Kidney (tissue), 14 donors: ENCODE data around the gene LSM5. TPM values are rescaled to one million over a fixed set of nuclear protein-coding genes. Genes with fewer than 3 reads are reported as not detected.

Source experiments
- DNase-seq, 5 donors: peaks; one replicate each; pipeline ENCODE4 v3.0.0-alpha.2; 2013 to 2020
- FAIRE-seq: peaks from 2 replicates; lab custom pipeline; 2012; peaks lifted over from hg19 to GRCh38; lab: Jason Lieb, UNC
- H3K27ac ChIP-seq, 2 donors: one replicate each; pipeline ENCODE4 v1.7.0; 2013; ENCODE audit warnings: low read depth in 2 of 2, low read length in 2 of 2, inconsistent platforms in 1 of 2
- H3K27me3 ChIP-seq: one replicate; pipeline ENCODE4 v1.7.1; 2013; ENCODE audit warnings: low read length, inconsistent platforms; ENCODE audit not compliant: control insufficient read depth, insufficient read depth
- H3K36me3 ChIP-seq, 3 donors: one replicate each; pipeline versions ENCODE4 v1.7.0 to v1.7.1; 2013; ENCODE audit warnings: low read length in 3 of 3, control low read depth in 1 of 3, inconsistent platforms in 1 of 3; ENCODE audit not compliant: insufficient read depth in 3 of 3, control insufficient read depth in 2 of 3
- H3K4me1 ChIP-seq, 3 donors: one replicate each; pipeline versions ENCODE4 v1.7.0 to v1.7.1; 2013; ENCODE audit warnings: low read length in 3 of 3, inconsistent platforms in 1 of 3, low read depth in 1 of 3; ENCODE audit not compliant: control insufficient read depth in 2 of 3, insufficient read depth in 2 of 3
- H3K4me3 ChIP-seq, 3 donors: one replicate each; pipeline versions ENCODE4 v1.7.0 to v1.8.1; 2013; ENCODE audit warnings: low read length in 3 of 3, control low read depth in 1 of 3, inconsistent platforms in 1 of 3
- H3K9ac ChIP-seq, 3 donors: one replicate each; pipeline versions ENCODE4 v1.7.0 to v1.7.1; 2013; ENCODE audit warnings: low read length in 3 of 3, control low read depth in 1 of 3, inconsistent platforms in 1 of 3
- H3K9me3 ChIP-seq, 3 donors: one replicate each; pipeline versions ENCODE4 v1.7.0 to v1.7.1; 2013; ENCODE audit warnings: low read length in 3 of 3, control low read depth in 1 of 3, inconsistent platforms in 1 of 3; ENCODE audit not compliant: control insufficient read depth in 2 of 3, insufficient read depth in 1 of 3
- intact Hi-C: fragments of 100-400 bp; cut with DNase I; formaldehyde crosslinking; loops from one replicate; pipeline ENCODE4 v1.11.1; 2022
- polyA plus RNA-seq: library from polyadenylated mRNA; stranded (reverse); fragments of 350-450 nt; fragmentation: Illumina TruSeq; extraction: RNeasy Lipid Tissue Mini Kit (QIAGEN cat#74804); gene quantifications from one replicate; pipeline ENCODE4 v1.2.3, GENCODE V29; 2014; ENCODE audit warnings: low read depth, low replicate concordance; ENCODE audit not compliant: insufficient read depth
- total RNA-seq: library from RNA; stranded (reverse); fragmentation: NEBNext Ultra II Directional; extraction: Animal tissue kit (Norgen Biotek cat#: 25700); gene quantifications from one replicate; pipeline ENCODE4 v1.2.1, GENCODE V29; 2021
- TF ChIP-seq, protein P1 (sequence below): IDR thresholded peaks from 3 replicates; pipeline ENCODE4 v1.5.1; 2012; ENCODE audit warnings: mild to moderate bottlenecking, moderate library complexity, borderline replicate concordance; ENCODE audit not compliant: insufficient read depth; ENCODE audit errors: extremely low read depth
- donor health status: control.
- donor health status: control.
- donor health status: control.
- donor health status: control.
- donor health status: control.
- donor health status: DM: yes; HTN: yes; CAD: no.
- donor health status: Normal renal cell carcinoma (clear cell type).

LSM5 gene
- total and polyA plus RNA-seq, 2 donors from 2014 or later: 35.6 to 69.4 TPM

DNA sequence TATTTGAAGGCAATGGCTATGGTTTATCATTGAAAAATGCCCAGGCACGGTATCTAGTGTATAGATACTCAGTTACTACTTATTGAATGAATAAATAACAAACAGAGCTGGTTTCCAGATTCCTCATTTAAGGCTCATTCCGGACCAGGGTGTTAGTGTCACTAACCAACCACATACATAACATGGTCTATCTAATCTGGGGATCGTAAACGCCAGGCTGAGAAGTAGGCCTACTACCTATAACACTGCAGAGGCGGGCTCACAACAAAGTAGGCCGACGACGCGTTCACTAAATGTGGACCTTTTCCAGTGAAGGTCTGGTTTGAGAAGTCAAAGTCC lies 423 bp downstream of the LSM5 start:
- H3K9me3 ChIP-seq: no peaks in the 10 kb centered on the region
- FAIRE-seq: no peak
- no peaks in the 10 kb centered on the region for H3K27me3 ChIP-seq
- TF ChIP-seq, protein P1, sequence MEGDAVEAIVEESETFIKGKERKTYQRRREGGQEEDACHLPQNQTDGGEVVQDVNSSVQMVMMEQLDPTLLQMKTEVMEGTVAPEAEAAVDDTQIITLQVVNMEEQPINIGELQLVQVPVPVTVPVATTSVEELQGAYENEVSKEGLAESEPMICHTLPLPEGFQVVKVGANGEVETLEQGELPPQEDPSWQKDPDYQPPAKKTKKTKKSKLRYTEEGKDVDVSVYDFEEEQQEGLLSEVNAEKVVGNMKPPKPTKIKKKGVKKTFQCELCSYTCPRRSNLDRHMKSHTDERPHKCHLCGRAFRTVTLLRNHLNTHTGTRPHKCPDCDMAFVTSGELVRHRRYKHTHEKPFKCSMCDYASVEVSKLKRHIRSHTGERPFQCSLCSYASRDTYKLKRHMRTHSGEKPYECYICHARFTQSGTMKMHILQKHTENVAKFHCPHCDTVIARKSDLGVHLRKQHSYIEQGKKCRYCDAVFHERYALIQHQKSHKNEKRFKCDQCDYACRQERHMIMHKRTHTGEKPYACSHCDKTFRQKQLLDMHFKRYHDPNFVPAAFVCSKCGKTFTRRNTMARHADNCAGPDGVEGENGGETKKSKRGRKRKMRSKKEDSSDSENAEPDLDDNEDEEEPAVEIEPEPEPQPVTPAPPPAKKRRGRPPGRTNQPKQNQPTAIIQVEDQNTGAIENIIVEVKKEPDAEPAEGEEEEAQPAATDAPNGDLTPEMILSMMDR: no peak
- peak overlapping the region; percentile 91 to 96 (median 93) for H3K4me3 ChIP-seq
- intact Hi-C loops: no loop called here
- H3K4me1 ChIP-seq: peaks cover 0 to 13% (median 3%) of the 10 kb centered on the region in 3 donors
- H3K36me3 ChIP-seq: peaks cover 0 to 7% (median 0%) of the 10 kb centered on the region in 3 donors
- H3K27ac ChIP-seq: peak overlapping the region; percentile 33 to 77
- peak overlapping the region; percentile 8 to 81 (median 72) for H3K9ac ChIP-seq
- no peak for DNase-seq

DNA sequence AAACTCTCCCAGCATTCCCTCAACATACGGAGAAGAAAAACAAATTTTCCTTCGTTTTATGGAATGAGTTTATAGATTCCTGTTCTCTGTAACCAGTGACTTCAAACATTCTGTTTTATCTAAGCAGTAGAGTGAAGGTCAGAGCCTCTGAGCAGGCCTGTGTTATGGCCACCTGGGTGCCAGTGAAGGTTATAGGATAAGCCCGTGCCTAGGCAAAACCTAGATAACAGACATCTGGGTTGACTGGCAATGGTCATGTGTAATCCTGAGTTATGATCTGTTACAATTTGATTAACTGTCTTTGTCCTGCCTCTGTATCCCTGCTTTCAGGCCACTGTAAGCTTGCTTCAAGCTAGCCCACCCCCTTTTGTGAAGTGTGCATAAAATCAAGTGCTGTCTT lies 8.3 kb downstream of the LSM5 start:
- no peak overlapping the region for H3K4me3 ChIP-seq
- FAIRE-seq: no peak
- no peak overlapping the region for H3K27ac ChIP-seq
- H3K36me3 ChIP-seq: peaks cover 0 to 4% (median 0%) of the 10 kb centered on the region in 3 donors
- TF ChIP-seq, protein P1: no peak
- no peak overlapping the region for H3K9ac ChIP-seq
- intact Hi-C loops: no loop called here
- no peaks in the 10 kb centered on the region for H3K9me3 ChIP-seq
- DNase-seq: no peak
- no peaks in the 10 kb centered on the region for H3K4me1 ChIP-seq
- no peaks in the 10 kb centered on the region for H3K27me3 ChIP-seq

DNA sequence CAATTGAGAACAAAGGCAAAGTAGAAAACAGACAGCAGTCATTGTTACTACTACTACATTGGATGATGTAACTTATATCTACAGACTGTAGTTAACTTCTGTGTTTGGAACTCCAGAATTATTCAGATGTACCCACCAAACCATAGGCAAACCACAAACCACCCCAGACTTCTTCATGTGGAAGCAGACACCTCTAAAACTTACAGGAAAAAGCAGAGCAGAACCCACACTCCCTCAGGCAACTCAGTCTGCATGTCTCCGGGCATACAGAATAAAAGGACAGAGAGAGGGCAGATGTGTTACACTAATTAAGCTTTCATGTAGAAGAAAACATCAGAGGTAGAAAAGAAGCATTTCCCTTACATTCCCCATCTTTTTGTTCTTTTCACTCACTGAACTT lies 9.0 kb downstream of the LSM5 start:
- no peaks in the 10 kb centered on the region for H3K27me3 ChIP-seq
- TF ChIP-seq, protein P1: no peak
- no peak overlapping the region for H3K27ac ChIP-seq
- no peaks in the 10 kb centered on the region for H3K36me3 ChIP-seq
- no peaks in the 10 kb centered on the region for H3K9me3 ChIP-seq
- H3K9ac ChIP-seq: no peak overlapping the region
- FAIRE-seq: no peak
- intact Hi-C loops: no loop called here
- H3K4me3 ChIP-seq: no peak overlapping the region
- DNase-seq: no peak
- H3K4me1 ChIP-seq: no peaks in the 10 kb centered on the region
